ENCODE results near the gene SLC25A41. TPM values are rescaled to one million over a fixed set of nuclear protein-coding genes. Genes with fewer than 3 reads are reported as not detected.

SLC25A41 gene
- total and polyA plus RNA-seq, 2 of the 13 experiments (the other 11 are each of a cell fraction or from before 2014, with no cell fraction given), result 0.33 to 0.95 TPM

GRCh38 chr19:6481541-6482342, 48.2 kb upstream of the SLC25A41 start, which contains the start of gene DENND1C (continued):
- no peak for TF ChIP-seq HNF1A (IDR thresholded peaks at IDR 0.05; ENCODE audit: low read depth)
- TF ChIP-seq HNF1A (CRISPR knock-in tag; IDR thresholded peaks at IDR 0.05; ENCODE audit: borderline replicate concordance), result no peak
- no peak for TF ChIP-seq ZNF737 (CRISPR knock-in tag; IDR thresholded peaks at IDR 0.05; ENCODE audit: borderline replicate concordance)
- TF ChIP-seq SOX6 (IDR thresholded peaks at IDR 0.05), result no peak
- TF ChIP-seq SOX6 (CRISPR knock-in tag; IDR thresholded peaks at IDR 0.05), result peak; percentile 29; the same call in 1 of the 2 replicates
- no peak for TF ChIP-seq SIX1 (CRISPR knock-in tag; IDR thresholded peaks at IDR 0.05; ENCODE audit: borderline replicate concordance)
- TF ChIP-seq ZNF639 (CRISPR knock-in tag; conservative IDR thresholded peaks at IDR 0.05), result no peak
- TF ChIP-seq ZNF530 (CRISPR knock-in tag; IDR thresholded peaks at IDR 0.05; ENCODE audit: low read depth), result no peak
- TF ChIP-seq LCORL (IDR thresholded peaks at IDR 0.05), result no peak
- TF ChIP-seq LCORL (CRISPR knock-in tag; IDR thresholded peaks at IDR 0.05), result no peak
- TF ChIP-seq ZNF326 (CRISPR knock-in tag; IDR thresholded peaks at IDR 0.05; ENCODE audit: borderline replicate concordance), result no peak
- TF ChIP-seq MBD4 (IDR thresholded peaks at IDR 0.05; ENCODE audit: borderline replicate concordance, low read length), result no peak
- no peak for TF ChIP-seq ZNF709 (CRISPR knock-in tag; IDR thresholded peaks at IDR 0.05)
- no peak for TF ChIP-seq POLR2G (IDR thresholded peaks at IDR 0.05; ENCODE audit: low read depth, low read length)
- TF ChIP-seq ZNF430 (CRISPR knock-in tag; IDR thresholded peaks at IDR 0.05), result no peak
- no peak for TF ChIP-seq SOX13 (IDR thresholded peaks at IDR 0.05)
- TF ChIP-seq SOX13 (CRISPR knock-in tag; conservative IDR thresholded peaks at IDR 0.05 in 1 of 2, IDR thresholded peaks at IDR 0.05 in 1 of 2), result no peak
- no peak for TF ChIP-seq TFDP1 (CRISPR knock-in tag; IDR thresholded peaks at IDR 0.05; ENCODE audit: borderline replicate concordance)
- TF ChIP-seq ZNF598 (CRISPR knock-in tag; IDR thresholded peaks at IDR 0.05; ENCODE audit: borderline replicate concordance), result 0 out of 2 replicates have a peak, but pooled peaks have one; percentile 41
- TF ChIP-seq THAP9 (CRISPR knock-in tag; IDR thresholded peaks at IDR 0.05; ENCODE audit: borderline replicate concordance), result no peak
- TF ChIP-seq ADNP (CRISPR knock-in tag; IDR thresholded peaks at IDR 0.05), result no peak

All from HepG2 (cell line).